Femur (tissue), 1 donor: ENCODE measurements around the gene NDUFAF2.
"Not testable (repeated sequence)": the region's sequence is repeated elsewhere in the genome, so short reads cannot be mapped to it uniquely, and the experiment has no call there.

ENCODE experiments used
- DNase-seq: peaks from one replicate; pipeline ENCODE4 v3.0.0-alpha.2; 2017

NDUFAF2 gene

DNA sequence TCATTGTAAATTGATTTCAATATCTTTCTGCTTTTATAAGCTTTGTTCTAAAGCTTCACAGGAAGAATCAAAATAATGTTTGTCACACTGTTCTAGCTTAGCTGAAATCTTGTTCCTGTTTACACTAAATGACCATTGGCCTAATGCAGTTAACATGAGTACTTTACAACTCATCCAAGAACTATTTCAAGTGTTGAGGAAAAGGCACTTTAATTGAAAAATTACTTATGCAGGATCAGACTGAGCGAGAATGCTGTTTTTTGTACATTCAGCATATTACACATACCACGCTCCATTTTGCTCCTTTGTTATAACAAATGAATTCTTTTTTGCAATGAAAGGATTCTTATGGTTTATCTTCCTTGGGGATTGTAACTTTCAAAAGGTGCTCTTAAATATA, 239.7 kb downstream of the NDUFAF2 start:
- no peak for DNase-seq

DNA sequence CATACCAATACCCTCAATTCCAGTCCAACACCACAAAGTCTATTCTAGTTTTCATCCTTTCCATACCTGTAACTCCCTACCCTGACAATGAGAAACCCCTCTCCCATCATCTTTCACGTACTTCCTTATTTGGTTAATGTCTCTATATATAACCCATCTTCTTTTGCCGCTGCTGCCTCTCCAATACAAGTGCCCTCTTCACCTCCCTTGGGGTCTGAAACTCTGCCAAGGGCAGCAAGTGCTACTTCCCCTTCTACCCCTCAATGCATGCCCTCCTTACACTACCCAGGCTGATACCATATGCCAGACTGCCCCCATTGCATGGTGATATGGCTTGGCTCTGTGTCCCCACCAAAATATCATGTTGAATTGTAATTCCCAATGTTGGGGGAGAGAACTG, 241.6 kb downstream of the NDUFAF2 start:
- no peak for DNase-seq

DNA sequence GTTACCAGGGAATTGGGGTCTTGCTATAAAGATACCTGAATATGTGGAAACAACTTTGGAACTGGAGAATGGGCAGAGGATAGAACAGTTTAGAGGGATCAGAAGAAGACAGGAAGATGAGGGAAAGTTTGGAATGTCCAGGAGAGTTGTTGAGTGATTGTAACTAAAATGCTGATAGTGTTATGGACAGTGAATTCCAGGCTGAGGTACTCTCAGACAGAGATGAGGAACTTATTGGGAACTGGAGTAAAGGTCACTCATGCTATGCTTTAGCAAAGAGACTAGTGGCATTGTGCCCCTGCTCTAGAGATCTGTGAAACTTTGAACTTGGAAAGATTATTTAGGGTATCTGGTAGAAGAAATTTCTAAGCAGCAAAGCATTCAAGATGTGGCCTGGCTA, 242.3 kb downstream of the NDUFAF2 start:
- DNase-seq = not testable (repeated sequence)

DNA sequence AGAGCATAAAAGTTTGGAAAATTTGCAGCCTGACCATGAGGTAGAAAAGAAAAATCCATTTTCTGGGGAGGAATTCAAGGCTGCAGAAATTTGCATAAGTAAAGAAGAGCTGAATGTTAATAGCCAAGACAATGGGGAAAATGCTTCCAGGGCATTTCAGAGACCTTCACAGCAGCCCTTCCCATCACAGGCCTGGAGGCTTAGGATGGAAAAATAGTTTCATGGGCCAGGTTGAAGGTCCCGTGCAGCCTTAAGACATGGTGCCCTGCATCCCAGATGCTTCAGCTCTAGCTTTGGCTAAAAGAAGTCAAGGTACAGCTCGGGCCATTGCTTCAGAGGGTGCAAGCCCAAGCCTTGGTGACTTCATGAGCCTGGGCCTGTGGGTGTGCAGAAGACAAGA, 242.8 kb downstream of the NDUFAF2 start:
- DNase-seq = not testable (repeated sequence)

DNA sequence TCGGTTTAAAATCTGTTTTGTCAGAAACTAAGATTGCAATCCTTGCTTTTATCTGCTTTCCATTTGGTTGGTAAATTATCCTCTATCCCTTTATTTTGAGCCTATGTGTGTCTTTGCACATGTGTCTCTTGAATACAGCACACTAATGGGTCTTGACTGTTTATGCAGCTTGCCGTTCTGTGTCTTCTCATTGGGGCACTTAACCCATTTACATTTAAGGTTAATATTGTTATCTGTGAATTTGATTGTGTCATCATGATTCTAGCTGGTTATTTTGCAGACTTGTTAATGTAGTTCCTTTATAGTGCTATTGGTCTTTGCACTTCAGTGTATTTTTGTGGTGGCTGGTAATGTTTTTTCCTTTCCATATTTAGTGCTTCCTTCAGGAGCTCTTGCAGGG, 253.6 kb downstream of the NDUFAF2 start:
- DNase-seq = no peak

DNA sequence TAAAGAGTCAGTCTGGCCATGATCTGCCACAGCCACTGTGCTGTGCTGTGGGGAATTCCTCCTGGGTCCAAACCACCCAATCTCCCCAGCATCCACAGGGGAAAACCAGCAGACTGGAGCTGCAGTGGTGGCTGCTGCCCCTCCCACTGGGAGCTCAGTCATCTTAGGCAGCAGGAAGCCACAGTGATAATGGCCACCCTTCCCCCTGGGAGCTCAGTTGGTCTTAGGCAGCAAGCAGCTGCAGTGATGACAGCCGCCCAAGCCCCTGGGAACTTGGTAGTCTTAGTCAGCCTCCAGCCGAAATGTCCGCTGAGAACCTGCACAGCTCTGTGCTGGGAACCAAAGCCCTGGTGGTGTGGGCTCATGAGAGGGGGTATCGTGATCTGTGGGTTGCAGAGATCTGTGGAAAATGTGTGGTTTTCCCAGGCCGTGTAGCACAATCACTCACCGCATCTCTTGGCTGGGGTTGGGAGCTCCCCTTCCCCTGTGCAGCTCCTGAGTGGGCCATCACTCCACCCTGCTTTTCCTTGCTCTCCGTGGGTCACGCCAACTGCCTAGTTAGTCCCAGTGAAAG, 255.7 kb downstream of the NDUFAF2 start:
- DNase-seq = peak; percentile 30

DNA sequence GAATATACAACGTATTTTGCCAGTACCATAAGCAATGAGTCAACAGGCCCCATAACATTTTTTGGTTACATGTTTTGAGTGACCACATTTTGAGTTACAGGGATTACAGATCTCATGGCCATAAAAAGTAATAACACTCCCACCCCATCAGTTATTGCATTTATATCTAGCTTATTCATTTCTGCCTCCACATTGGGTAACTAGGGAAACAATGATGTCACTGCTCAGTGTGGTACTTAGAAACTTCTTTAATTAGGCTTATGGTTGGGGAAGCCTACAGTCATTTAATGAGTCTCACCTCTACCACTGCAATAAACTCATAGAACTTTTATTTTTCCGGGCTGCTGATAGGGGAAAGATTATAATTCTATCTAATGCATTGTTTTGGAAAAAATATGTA, 257.2 kb downstream of the NDUFAF2 start:
- no peak for DNase-seq
